ENCODE results near the gene PPM1J. TPM values are rescaled to one million over a fixed set of nuclear protein-coding genes. Genes with fewer than 3 reads are reported as not detected.
"Not testable (repeated sequence)": the region's sequence is repeated elsewhere in the genome, so short reads cannot be mapped to it uniquely, and the experiment has no call there.

PPM1J gene
- total RNA-seq, 2 experiments from 2014 or later: 1.7 to 2.8 TPM

DNA sequence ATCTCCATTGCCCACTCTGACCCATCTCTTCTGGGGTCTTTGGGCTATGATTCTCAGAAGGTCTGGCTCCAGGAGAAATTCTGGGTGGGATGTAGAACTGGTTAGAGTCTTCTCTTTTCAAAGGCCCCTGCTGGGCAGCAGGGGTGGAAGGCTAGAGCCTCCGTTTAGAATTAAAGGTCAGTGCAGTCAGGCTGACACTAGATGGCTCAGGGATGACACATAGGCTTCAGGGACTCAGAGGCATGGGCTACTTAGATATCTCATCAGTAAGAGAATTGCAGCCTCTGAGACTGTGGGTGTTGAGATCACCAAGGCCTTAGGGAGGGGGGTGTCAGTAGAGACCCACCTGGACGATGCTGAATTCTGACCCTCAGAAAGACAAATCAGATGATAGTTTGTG, 12.6 kb upstream of the PPM1J start:
- DNase-seq: no peak
- Mint-ChIP-seq H3K36me3 (ENCODE audit: low read depth) (no peaks in the 10 kb centered on the region), H3K4me1 (ENCODE audit: low read depth) (peaks cover 8% of the 10 kb centered on the region), H3K27me3 (no peaks in the 10 kb centered on the region), H3K9me3 (no peaks in the 10 kb centered on the region), H3K4me3 (no peak overlapping the region), H3K27ac (no peak overlapping the region)
- ATAC-seq: no peak
- intact Hi-C loops (cut with micrococcal nuclease): no loop called here
- TF ChIP-seq, protein P1, sequence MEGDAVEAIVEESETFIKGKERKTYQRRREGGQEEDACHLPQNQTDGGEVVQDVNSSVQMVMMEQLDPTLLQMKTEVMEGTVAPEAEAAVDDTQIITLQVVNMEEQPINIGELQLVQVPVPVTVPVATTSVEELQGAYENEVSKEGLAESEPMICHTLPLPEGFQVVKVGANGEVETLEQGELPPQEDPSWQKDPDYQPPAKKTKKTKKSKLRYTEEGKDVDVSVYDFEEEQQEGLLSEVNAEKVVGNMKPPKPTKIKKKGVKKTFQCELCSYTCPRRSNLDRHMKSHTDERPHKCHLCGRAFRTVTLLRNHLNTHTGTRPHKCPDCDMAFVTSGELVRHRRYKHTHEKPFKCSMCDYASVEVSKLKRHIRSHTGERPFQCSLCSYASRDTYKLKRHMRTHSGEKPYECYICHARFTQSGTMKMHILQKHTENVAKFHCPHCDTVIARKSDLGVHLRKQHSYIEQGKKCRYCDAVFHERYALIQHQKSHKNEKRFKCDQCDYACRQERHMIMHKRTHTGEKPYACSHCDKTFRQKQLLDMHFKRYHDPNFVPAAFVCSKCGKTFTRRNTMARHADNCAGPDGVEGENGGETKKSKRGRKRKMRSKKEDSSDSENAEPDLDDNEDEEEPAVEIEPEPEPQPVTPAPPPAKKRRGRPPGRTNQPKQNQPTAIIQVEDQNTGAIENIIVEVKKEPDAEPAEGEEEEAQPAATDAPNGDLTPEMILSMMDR (IDR thresholded peaks at IDR 0.05): no peak
- ChIA-PET POLR2A (no interaction called here), CTCF (interaction anchor here (1.1 to 2.4 kb wide), 2 partner anchors 10 to 12 kb away, joined by 4 to 19 read pairs; partner anchors contain the start of gene PPM1J)

DNA sequence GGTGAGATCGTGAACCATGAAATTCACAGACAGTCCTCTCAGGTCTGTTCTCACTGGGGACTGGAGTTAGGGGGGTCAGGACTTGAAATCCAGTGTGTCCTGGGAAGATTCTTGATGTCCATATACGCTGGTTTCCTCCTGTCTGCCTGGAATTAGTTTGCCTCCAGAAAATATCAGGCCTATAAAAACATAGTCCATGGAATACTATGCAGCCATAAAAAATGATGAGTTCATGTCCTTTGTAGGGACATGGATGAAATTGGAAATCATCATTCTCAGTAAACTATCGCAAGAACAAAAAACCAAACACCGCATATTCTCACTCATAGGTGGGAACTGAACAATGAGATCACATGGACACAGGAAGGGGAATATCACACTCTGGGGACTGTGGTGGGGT, 9.1 kb upstream of the PPM1J start:
- intact Hi-C loops (cut with micrococcal nuclease); ATAC-seq; DNase-seq; H3K27me3 Mint-ChIP-seq; H3K36me3 Mint-ChIP-seq (ENCODE audit: low read depth); H3K9me3 Mint-ChIP-seq; H3K4me3 Mint-ChIP-seq; POLR2A ChIA-PET; H3K27ac Mint-ChIP-seq: not testable (repeated sequence)
- peaks cover 10% of the 10 kb centered on the region for H3K4me1 Mint-ChIP-seq (ENCODE audit: low read depth)
- CTCF ChIA-PET: interaction anchor here (11.3 kb wide), 1 partner anchor 79 kb away, joined by 302 read pairs; no protein-coding TSS in a partner anchor

DNA sequence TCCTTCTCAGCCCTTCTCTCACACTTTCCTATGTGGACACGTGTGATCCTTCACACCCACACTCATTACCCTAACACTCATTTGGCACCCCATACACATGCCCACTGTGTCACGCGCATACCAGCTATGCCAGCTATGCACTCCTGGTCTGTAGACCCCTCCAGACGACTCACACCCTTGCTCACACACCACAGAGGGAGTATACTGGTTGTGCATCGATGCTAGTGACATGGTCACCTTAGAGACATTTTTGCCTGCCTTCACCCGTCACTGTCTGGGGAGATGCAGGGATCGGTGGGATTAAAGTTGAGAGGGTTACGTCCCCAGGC, 8.3 kb upstream of the PPM1J start:
- peaks cover 10% of the 10 kb centered on the region for H3K27me3 Mint-ChIP-seq
- no peaks in the 10 kb centered on the region for H3K9me3 Mint-ChIP-seq
- no peak overlapping the region for H3K27ac Mint-ChIP-seq
- ATAC-seq (peak; percentile 38), DNase-seq (no peak)
- H3K36me3 Mint-ChIP-seq (ENCODE audit: low read depth): no peaks in the 10 kb centered on the region
- ChIA-PET POLR2A (no interaction called here), CTCF (interaction anchor here (0.7 to 11.3 kb wide), 2 partner anchors 21 to 80 kb away, joined by 3 to 302 read pairs; no protein-coding TSS in a partner anchor)
- peaks cover 12% of the 10 kb centered on the region for H3K4me1 Mint-ChIP-seq (ENCODE audit: low read depth)
- no peak overlapping the region for H3K4me3 Mint-ChIP-seq
- intact Hi-C loops (cut with micrococcal nuclease): no loop called here
- TF ChIP-seq, protein P1 (IDR thresholded peaks at IDR 0.05): no peak

DNA sequence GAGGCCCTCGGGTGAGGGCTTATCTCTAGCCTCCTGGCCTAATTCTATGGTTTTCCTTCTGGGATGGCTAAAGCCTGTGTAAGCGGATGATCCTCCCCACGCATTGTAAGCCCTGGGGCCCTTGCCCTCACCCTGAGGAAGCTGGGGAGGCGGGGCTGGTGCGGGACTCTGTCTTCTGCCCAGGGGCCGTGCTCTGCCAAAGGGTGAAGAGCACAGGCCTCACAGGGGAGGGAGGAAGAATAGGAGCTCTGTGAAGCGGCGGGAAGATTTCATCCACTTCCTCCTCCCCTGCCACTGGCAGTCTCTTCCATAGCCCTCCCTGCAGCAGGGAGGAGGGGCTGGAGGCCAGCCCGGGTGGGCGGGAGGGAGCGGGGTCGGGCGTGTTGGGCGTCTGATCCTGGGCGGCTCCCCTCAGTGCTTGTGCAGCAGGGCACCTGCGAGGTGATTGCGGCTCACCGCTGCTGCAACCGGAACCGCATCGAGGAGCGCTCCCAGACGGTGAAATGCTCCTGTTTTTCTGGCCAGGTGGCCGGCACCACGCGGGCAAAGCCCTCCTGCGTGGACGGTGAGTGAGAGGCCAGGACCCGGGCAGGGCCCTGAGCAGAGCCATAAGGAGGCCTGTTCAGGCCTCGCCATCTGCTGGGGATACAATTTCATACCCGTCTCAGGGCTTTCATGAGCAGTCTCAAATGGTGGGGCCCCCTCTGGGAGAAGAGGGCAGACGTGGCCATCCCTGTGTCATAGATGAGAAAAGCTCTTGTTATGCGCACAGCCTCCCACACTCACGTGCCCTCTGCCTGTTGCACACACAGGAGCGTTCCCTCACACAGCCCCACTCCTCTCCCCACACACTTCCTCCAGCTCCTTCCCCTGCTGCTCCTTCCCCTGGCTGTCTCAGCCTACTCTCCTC, 7.7 kb upstream of the PPM1J start:
- CTCF ChIA-PET: interaction anchor here (0.7 to 11.3 kb wide), 2 partner anchors 22 to 81 kb away, joined by 3 to 302 read pairs; no protein-coding TSS in a partner anchor
- POLR2A ChIA-PET: no interaction called here
- H3K4me3 Mint-ChIP-seq: no peak overlapping the region

DNA sequence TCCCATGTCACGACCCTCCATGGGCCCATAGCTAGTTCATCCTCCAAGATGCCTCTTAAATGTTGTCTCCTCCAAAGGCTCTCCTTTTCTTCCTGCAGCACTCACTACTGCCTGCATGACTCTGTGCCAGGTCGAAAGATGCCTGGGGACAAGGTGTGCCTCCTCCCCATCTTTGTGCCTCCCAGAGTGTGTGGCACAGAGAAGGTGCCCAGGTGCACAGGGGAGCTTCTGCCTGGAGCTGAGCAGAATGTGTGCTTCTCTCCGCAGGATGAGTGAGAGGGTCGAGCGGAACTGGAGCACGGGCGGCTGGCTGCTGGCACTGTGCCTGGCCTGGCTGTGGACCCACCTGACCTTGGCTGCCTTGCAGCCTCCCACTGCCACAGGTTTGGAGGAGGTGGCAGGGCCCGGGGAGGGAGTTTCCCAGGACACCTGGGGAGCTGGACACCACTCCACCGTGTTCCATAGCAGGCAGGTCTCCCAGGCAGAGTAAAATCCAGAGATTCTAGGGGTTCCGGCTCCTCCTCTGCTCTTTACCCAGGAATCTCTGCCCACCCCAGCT, 6.9 kb upstream of the PPM1J start:
- Mint-ChIP-seq H3K27ac (no peak overlapping the region), H3K27me3 (peaks cover 10% of the 10 kb centered on the region), H3K4me3 (no peak overlapping the region), H3K9me3 (no peaks in the 10 kb centered on the region), H3K4me1 (ENCODE audit: low read depth) (peaks cover 15% of the 10 kb centered on the region), H3K36me3 (ENCODE audit: low read depth) (no peaks in the 10 kb centered on the region)
- TF ChIP-seq, protein P1 (IDR thresholded peaks at IDR 0.05): no peak
- intact Hi-C loops (cut with micrococcal nuclease): no loop called here
- ChIA-PET CTCF (interaction anchor here (5.9 to 11.3 kb wide), 3 partner anchors 13 to 351 kb away, joined by 41 to 302 read pairs (median 73); partner anchors contain the start of genes LRIG2 and RHOC), POLR2A (no interaction called here)
- ATAC-seq (no peak), DNase-seq (no peak)

More for the DNA sequence above, 7.7 kb upstream of the PPM1J start:
- TF ChIP-seq, protein P1 (IDR thresholded peaks at IDR 0.05): no peak
- peaks cover 12% of the 10 kb centered on the region for H3K4me1 Mint-ChIP-seq (ENCODE audit: low read depth)
- intact Hi-C loops (cut with micrococcal nuclease): no loop called here
- H3K36me3 Mint-ChIP-seq (ENCODE audit: low read depth): no peaks in the 10 kb centered on the region
- ATAC-seq (peak; percentile 40), DNase-seq (peak; percentile 49)
- H3K9me3 Mint-ChIP-seq: no peaks in the 10 kb centered on the region
- H3K27ac Mint-ChIP-seq: no peak overlapping the region
- H3K27me3 Mint-ChIP-seq: peaks cover 10% of the 10 kb centered on the region

DNA sequence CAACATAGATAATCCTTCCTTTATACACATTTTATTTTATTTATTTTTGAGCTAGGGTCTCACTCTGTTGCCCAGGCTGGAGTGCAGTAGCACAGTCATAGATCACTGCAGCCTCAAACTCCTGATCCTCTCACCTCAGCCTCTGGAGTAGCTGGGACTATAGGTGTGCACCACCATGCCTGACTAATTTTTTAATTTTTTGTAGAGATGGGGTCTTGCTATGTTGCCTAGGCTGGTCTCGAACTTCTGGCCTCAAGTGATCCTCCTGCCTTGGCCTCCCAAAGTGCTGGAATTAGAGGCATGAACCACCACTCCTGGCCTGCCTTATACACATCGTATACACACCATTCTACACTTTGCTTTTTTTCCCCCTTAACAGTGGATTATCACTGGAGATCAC, 6.2 kb upstream of the PPM1J start:
- DNase-seq; POLR2A ChIA-PET; H3K9me3 Mint-ChIP-seq; H3K4me3 Mint-ChIP-seq; H3K36me3 Mint-ChIP-seq (ENCODE audit: low read depth); intact Hi-C loops (cut with micrococcal nuclease); H3K27ac Mint-ChIP-seq; ATAC-seq: not testable (repeated sequence)
- CTCF ChIA-PET: interaction anchor here (1.5 to 11.3 kb wide), 5 partner anchors 8 to 352 kb away, joined by 5 to 302 read pairs (median 41); partner anchors contain the start of genes LRIG2 and RHOC
- Mint-ChIP-seq H3K4me1 (ENCODE audit: low read depth) (peaks cover 19% of the 10 kb centered on the region), H3K27me3 (peaks cover 12% of the 10 kb centered on the region)
